GM19043 (cell line): Measurements from ENCODE around the gene SEMA4D.
"Not testable (repeated sequence)": the region's sequence is repeated elsewhere in the genome, so short reads cannot be mapped to it uniquely, and the experiment has no call there.

ENCODE experiments used
- ATAC-seq: cut with Tn5 transposase; IDR thresholded peaks from one replicate; pipeline ENCODE4 v1.9.1; 2021; ENCODE audit warnings: low read depth; ENCODE audit not compliant: unreplicated experiment

SEMA4D gene

GRCh38 chr9:89361816-89362646 lies 135.9 kb downstream of the SEMA4D start:
- ATAC-seq: no peak

- no peak for ATAC-seq
Observed at GRCh38 chr9:89361031-89361430, 136.9 kb downstream of the SEMA4D start.

GRCh38 chr9:89360465-89360864 lies 137.4 kb downstream of the SEMA4D start:
- no peak for ATAC-seq

GRCh38 chr9:89359751-89360261 lies 138.1 kb downstream of the SEMA4D start:
- no peak for ATAC-seq

- ATAC-seq: no peak
Observed at GRCh38 chr9:89358985-89359384, 138.9 kb downstream of the SEMA4D start.

- no peak for ATAC-seq
Observed at GRCh38 chr9:89358376-89358916, 139.5 kb downstream of the SEMA4D start.

GRCh38 chr9:89357331-89358197 lies 140.3 kb downstream of the SEMA4D start:
- no peak for ATAC-seq

- ATAC-seq: no peak
Observed at GRCh38 chr9:89356782-89357181, 141.1 kb downstream of the SEMA4D start.

GRCh38 chr9:89354471-89354870 lies 143.4 kb downstream of the SEMA4D start:
- ATAC-seq: no peak

GRCh38 chr9:89353989-89354388 lies 143.9 kb downstream of the SEMA4D start:
- no peak for ATAC-seq

- no peak for ATAC-seq
Observed at GRCh38 chr9:89352874-89353649, 144.9 kb downstream of the SEMA4D start.

- no peak for ATAC-seq
Observed at GRCh38 chr9:89352451-89352850, 145.5 kb downstream of the SEMA4D start.

GRCh38 chr9:89351584-89352300 lies 146.2 kb downstream of the SEMA4D start:
- ATAC-seq: no peak

- ATAC-seq: no peak
Observed at GRCh38 chr9:89350988-89351557, 146.8 kb downstream of the SEMA4D start.

- ATAC-seq: no peak
Observed at GRCh38 chr9:89349607-89350006, 148.3 kb downstream of the SEMA4D start.

- ATAC-seq: no peak
Observed at GRCh38 chr9:89347651-89348050, 150.3 kb downstream of the SEMA4D start.

- no peak for ATAC-seq
Observed at GRCh38 chr9:89346696-89347095, 151.2 kb downstream of the SEMA4D start.

- no peak for ATAC-seq
Observed at GRCh38 chr9:89345476-89345875, 152.4 kb downstream of the SEMA4D start.

- ATAC-seq: not testable (repeated sequence)
Observed at GRCh38 chr9:89343812-89344211, 154.1 kb downstream of the SEMA4D start.
